ENCODE results near the gene ZBTB20.

DNA sequence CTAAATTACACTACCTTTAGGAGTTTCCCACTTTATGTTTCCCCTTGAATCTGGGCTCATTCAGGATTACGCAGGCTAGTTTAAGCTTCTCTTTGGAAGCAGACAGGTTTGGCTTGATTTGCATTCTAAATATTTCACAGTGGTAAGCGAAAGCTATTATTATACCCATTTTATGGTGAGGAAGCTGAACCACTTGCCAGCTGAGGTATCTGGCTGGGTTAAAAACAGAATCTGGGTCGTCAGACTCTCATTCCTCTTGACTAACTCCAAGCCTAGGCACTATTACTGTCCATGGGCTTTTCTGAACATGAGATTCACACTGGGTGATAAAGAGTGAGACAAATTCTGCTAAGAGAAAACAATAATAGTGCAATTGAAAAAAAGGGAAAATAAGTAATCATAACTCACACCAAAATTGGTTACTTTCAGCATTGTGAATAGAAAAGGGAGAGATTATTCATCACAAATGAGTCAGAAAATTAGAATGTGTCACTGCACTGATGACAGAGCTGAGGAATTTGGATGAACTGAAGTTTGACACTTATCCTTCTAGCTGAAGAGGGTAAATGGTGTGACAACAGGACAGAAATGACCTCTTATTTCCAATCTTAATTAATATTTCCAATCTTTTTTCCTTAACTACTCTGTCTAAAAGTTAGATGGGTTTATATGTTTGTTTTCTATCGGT lies 642.0 kb downstream of the ZBTB20 start:
- TF ChIP-seq, protein P1, sequence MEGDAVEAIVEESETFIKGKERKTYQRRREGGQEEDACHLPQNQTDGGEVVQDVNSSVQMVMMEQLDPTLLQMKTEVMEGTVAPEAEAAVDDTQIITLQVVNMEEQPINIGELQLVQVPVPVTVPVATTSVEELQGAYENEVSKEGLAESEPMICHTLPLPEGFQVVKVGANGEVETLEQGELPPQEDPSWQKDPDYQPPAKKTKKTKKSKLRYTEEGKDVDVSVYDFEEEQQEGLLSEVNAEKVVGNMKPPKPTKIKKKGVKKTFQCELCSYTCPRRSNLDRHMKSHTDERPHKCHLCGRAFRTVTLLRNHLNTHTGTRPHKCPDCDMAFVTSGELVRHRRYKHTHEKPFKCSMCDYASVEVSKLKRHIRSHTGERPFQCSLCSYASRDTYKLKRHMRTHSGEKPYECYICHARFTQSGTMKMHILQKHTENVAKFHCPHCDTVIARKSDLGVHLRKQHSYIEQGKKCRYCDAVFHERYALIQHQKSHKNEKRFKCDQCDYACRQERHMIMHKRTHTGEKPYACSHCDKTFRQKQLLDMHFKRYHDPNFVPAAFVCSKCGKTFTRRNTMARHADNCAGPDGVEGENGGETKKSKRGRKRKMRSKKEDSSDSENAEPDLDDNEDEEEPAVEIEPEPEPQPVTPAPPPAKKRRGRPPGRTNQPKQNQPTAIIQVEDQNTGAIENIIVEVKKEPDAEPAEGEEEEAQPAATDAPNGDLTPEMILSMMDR (IDR thresholded peaks at IDR 0.05), result no peak
- no peak for TF ChIP-seq POLR2A (IDR thresholded peaks at IDR 0.05)

Data from right lobe of liver (tissue), 4 donors.